RPMI8226 (cell line): ENCODE results near the gene UBAC2.
"Not testable (repeated sequence)": the region's sequence is repeated elsewhere in the genome, so short reads cannot be mapped to it uniquely, and the experiment has no call there.

Experiments
- DNase-seq: peaks from one replicate; pipeline ENCODE4 v3.0.0-alpha.2; 2015

The UBAC2 gene

GRCh38 chr13:99185606-99186005, 15.0 kb upstream of the UBAC2 start:
- DNase-seq: no peak

GRCh38 chr13:99190147-99190985, 10.3 kb upstream of the UBAC2 start:
- no peak for DNase-seq

GRCh38 chr13:99191336-99191899, 9.2 kb upstream of the UBAC2 start:
- DNase-seq: no peak

- peak; percentile 28 for DNase-seq
These were observed 8.7 kb upstream of the UBAC2 start for GRCh38 chr13:99191900-99192399.

- no peak for DNase-seq
These were observed 8.2 kb upstream of the UBAC2 start for GRCh38 chr13:99192480-99192879.

- DNase-seq: no peak
These were observed 7.5 kb upstream of the UBAC2 start for GRCh38 chr13:99193152-99193551.

- DNase-seq: no peak
These were observed 4.1 kb upstream of the UBAC2 start for GRCh38 chr13:99196466-99197116.

GRCh38 chr13:99197117-99197651, 3.5 kb upstream of the UBAC2 start:
- DNase-seq: no peak

GRCh38 chr13:99199541-99200431, 868 bp upstream of the UBAC2 start:
- DNase-seq: no peak

GRCh38 chr13:99203601-99204579, 3.2 kb downstream of the UBAC2 start:
- no peak for DNase-seq

GRCh38 chr13:99205621-99206220, 5.1 kb downstream of the UBAC2 start:
- DNase-seq: no peak

GRCh38 chr13:99206226-99206625, 5.6 kb downstream of the UBAC2 start:
- no peak for DNase-seq

GRCh38 chr13:99206873-99207272, 6.2 kb downstream of the UBAC2 start:
- no peak for DNase-seq

- no peak for DNase-seq
These were observed 6.9 kb downstream of the UBAC2 start for GRCh38 chr13:99207511-99207910.

GRCh38 chr13:99208185-99208584, 7.5 kb downstream of the UBAC2 start:
- no peak for DNase-seq

- no peak for DNase-seq
These were observed 8.3 kb downstream of the UBAC2 start for GRCh38 chr13:99208845-99209527.

- not testable (repeated sequence) for DNase-seq
These were observed 10.0 kb downstream of the UBAC2 start for GRCh38 chr13:99210627-99211026.

- DNase-seq: no peak
These were observed 10.9 kb downstream of the UBAC2 start for GRCh38 chr13:99211421-99212035.

GRCh38 chr13:99214232-99214631, 13.6 kb downstream of the UBAC2 start:
- no peak for DNase-seq

GRCh38 chr13:99214731-99215130, 14.1 kb downstream of the UBAC2 start:
- DNase-seq: no peak
